Vagina (tissue), 2 donors: ENCODE data around the gene LRRC56. TPM values are rescaled to one million over a fixed set of nuclear protein-coding genes. Genes with fewer than 3 reads are reported as not detected.

ENCODE experiments used
- DNase-seq, 2 donors: peaks; one replicate each; pipeline ENCODE4 v3.0.0-alpha.2; 2017; ENCODE audit errors: extremely low spot score in 2 of 2
- H3K27ac ChIP-seq: fragments of 200-600 bp; sonication (generic); one replicate; pipeline ENCODE4 v1.5.1; 2019
- H3K27me3 ChIP-seq: fragments of 200-600 bp; sonication (generic); one replicate; pipeline ENCODE4 v1.5.1; 2019
- H3K36me3 ChIP-seq, 2 donors: fragments of 200-600 bp; sonication (generic); one replicate each; pipeline ENCODE4 v1.5.1; 2017 to 2019
- H3K4me1 ChIP-seq: fragments of 200-600 bp; sonication (generic); one replicate; pipeline ENCODE4 v1.5.1; 2019
- H3K4me3 ChIP-seq, 2 donors: fragments of 200-600 bp; sonication (generic); 1 replicate in 1 of 2; 2 replicates in 1 of 2; pipeline ENCODE4 v1.5.1; 2016 to 2019
- H3K9me3 ChIP-seq: fragments of 200-600 bp; sonication (generic); one replicate; pipeline ENCODE4 v1.5.1; 2019
- POLR2A ChIP-seq, 2 donors: fragments of 450-650 bp; IDR thresholded peaks; one replicate each; pipeline ENCODE4 v1.6.1; 2017; ENCODE audit warnings: antibody characterized with exemption in 2 of 2, mild to moderate bottlenecking in 2 of 2, moderate library complexity in 2 of 2
- POLR2AphosphoS5 ChIP-seq, 2 donors: sonication (generic); formaldehyde crosslinking; IDR thresholded peaks; one replicate each; pipeline ENCODE4 v1.9.0; 2017; ENCODE audit warnings: antibody characterized with exemption in 2 of 2, mild to moderate bottlenecking in 2 of 2, low read depth in 1 of 2; ENCODE audit not compliant: insufficient read depth in 1 of 2
- intact Hi-C: fragments of 100-400 bp; cut with DNase I; formaldehyde crosslinking; loops from one replicate; pipeline ENCODE4 v1.15.1; 2023
- total RNA-seq: library from RNA; depleted of rRNA; stranded (reverse); fragments of >200 nt; gene quantifications from one replicate; pipeline ENCODE4 v1.2.3, GENCODE V29; 2016
- TF ChIP-seq, protein P1 (sequence below), 3 experiments: fragments of 450-650 bp in 2 of 3; fragments of 200-600 bp in 1 of 3; sonication (generic) in 1 of 3; IDR thresholded peaks; one replicate each; pipeline ENCODE4 v1.5.1; 2017 to 2019; ENCODE audit warnings: antibody characterized with exemption in 3 of 3, mild to moderate bottlenecking in 2 of 3, moderate library complexity in 2 of 3

LRRC56 gene
- total RNA-seq, 1 donor from 2014 or later = 0.49 TPM

DNA sequence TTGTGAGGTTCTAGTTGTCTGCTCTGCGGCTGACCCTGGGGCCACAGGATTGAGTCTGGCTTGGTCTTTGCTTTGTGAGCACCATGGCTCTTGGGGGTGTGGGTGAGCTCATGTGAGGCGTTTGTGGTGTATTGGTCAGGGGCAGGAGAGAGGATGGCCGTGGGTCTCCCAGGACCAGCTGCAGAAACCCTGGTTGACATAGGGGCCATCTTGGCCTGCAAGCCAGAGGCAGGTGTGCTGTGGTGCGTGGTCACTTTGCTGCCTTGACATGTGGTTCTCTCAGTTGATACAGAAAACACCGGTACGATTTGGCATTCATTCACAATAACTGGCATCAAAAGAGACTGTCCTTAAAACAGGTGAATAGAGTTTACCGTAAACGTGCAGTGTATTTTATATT, 50.2 kb downstream of the LRRC56 start:
- H3K27me3 ChIP-seq = no peaks in the 10 kb centered on the region
- no peak for DNase-seq
- peaks cover 0 to 76% of the 10 kb centered on the region in 2 donors for H3K36me3 ChIP-seq
- no peak overlapping the region for H3K4me3 ChIP-seq
- no peak overlapping the region for H3K27ac ChIP-seq
- TF ChIP-seq POLR2AphosphoS5 (IDR thresholded peaks at IDR 0.05; ENCODE audit: insufficient read depth in 1 of 2, low read depth in 1 of 2) (no peak), POLR2A (IDR thresholded peaks at IDR 0.05) (no peak)
- TF ChIP-seq, protein P1, sequence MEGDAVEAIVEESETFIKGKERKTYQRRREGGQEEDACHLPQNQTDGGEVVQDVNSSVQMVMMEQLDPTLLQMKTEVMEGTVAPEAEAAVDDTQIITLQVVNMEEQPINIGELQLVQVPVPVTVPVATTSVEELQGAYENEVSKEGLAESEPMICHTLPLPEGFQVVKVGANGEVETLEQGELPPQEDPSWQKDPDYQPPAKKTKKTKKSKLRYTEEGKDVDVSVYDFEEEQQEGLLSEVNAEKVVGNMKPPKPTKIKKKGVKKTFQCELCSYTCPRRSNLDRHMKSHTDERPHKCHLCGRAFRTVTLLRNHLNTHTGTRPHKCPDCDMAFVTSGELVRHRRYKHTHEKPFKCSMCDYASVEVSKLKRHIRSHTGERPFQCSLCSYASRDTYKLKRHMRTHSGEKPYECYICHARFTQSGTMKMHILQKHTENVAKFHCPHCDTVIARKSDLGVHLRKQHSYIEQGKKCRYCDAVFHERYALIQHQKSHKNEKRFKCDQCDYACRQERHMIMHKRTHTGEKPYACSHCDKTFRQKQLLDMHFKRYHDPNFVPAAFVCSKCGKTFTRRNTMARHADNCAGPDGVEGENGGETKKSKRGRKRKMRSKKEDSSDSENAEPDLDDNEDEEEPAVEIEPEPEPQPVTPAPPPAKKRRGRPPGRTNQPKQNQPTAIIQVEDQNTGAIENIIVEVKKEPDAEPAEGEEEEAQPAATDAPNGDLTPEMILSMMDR (IDR thresholded peaks at IDR 0.05) = no peak
- H3K4me1 ChIP-seq = no peaks in the 10 kb centered on the region
- intact Hi-C loops = no loop called here
- no peaks in the 10 kb centered on the region for H3K9me3 ChIP-seq

DNA sequence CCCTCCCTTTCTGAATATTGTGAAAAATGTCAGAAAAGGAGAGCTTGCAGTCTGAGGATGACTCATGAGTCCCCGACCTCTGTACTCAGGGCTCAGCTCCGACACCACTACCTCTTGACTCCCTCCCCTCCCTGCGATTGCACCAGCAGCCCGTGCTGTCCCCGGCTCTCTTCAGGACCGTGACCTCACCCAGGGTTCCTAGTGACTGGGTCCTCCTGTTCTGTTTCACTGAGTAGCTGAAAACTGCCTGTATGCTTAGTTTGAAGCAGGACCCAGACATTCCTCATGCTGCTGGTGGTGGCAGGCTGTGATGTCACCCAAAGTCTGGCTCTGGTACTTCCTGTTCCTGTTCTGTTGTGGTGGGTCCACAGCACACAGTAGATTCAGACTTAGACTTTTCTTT, 50.7 kb downstream of the LRRC56 start:
- intact Hi-C loops = no loop called here
- no peaks in the 10 kb centered on the region for H3K27me3 ChIP-seq
- no peak overlapping the region for H3K27ac ChIP-seq
- no peak for DNase-seq
- H3K9me3 ChIP-seq = no peaks in the 10 kb centered on the region
- H3K4me1 ChIP-seq = no peaks in the 10 kb centered on the region
- TF ChIP-seq POLR2AphosphoS5 (IDR thresholded peaks at IDR 0.05; ENCODE audit: insufficient read depth in 1 of 2, low read depth in 1 of 2) (no peak), POLR2A (IDR thresholded peaks at IDR 0.05) (no peak)
- TF ChIP-seq, protein P1 (IDR thresholded peaks at IDR 0.05) = no peak
- H3K4me3 ChIP-seq = no peak overlapping the region
- peaks cover 0 to 76% of the 10 kb centered on the region in 2 donors for H3K36me3 ChIP-seq

DNA sequence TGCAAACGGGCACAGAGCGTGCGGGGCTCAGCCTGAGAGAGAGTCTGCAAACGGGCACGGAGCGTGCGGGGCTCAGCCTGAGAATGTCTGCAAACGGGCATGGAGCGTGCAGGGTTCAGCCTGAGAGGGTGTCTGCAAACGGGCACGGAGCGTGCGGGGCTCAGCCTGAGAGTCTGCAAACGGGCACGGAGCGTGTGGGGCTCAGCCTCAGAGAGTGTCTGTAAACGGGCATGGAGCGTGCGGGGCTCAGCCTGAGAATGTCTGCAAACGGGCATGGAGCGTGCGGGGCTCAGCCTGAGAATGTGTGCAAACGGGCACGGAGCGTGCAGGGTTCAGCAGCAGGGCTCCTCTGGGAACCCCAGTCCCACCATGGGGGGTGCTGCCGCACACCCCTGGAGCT, 52.5 kb downstream of the LRRC56 start:
- H3K27me3 ChIP-seq = no peaks in the 10 kb centered on the region
- no peak for TF ChIP-seq POLR2AphosphoS5 (IDR thresholded peaks at IDR 0.05; ENCODE audit: insufficient read depth in 1 of 2, low read depth in 1 of 2)
- no peak for TF ChIP-seq POLR2A (IDR thresholded peaks at IDR 0.05)
- TF ChIP-seq, protein P1 (IDR thresholded peaks at IDR 0.05) = no peak
- H3K4me3 ChIP-seq = no peak overlapping the region
- H3K9me3 ChIP-seq = no peaks in the 10 kb centered on the region
- no peak overlapping the region for H3K27ac ChIP-seq
- peaks cover 0 to 80% of the 10 kb centered on the region in 2 donors for H3K36me3 ChIP-seq
- DNase-seq = no peak
- intact Hi-C loops = no loop called here
- no peaks in the 10 kb centered on the region for H3K4me1 ChIP-seq

DNA sequence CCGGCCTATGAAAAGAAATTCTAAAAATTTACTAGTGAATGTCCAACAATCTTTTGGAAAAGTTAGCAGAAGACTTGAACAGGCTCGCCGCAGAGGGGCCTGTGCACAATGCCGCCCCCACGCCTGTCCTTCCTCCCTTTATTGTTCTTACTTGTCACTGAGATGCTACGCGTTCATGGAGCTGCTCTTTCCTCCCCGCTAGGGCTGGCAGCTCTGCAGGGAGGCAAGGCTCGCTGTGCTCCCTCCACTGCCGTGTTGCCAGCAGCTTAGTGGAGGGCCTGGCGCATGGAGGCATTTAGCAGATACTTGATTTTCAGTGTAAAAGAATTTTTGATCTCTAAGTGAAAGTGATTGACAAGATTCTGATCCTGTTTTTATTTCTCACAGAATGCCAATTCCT, 53.7 kb downstream of the LRRC56 start:
- no peak for DNase-seq
- Histone ChIP-seq H3K9me3 (no peaks in the 10 kb centered on the region), H3K27ac (no peak overlapping the region), H3K36me3 (peaks cover 0 to 91% of the 10 kb centered on the region in 2 donors), H3K4me1 (no peaks in the 10 kb centered on the region), H3K27me3 (no peaks in the 10 kb centered on the region), H3K4me3 (no peak overlapping the region)
- TF ChIP-seq POLR2A (IDR thresholded peaks at IDR 0.05) (no peak), POLR2AphosphoS5 (IDR thresholded peaks at IDR 0.05; ENCODE audit: insufficient read depth in 1 of 2, low read depth in 1 of 2) (no peak)
- TF ChIP-seq, protein P1 (IDR thresholded peaks at IDR 0.05) = no peak
- intact Hi-C loops = no loop called here

DNA sequence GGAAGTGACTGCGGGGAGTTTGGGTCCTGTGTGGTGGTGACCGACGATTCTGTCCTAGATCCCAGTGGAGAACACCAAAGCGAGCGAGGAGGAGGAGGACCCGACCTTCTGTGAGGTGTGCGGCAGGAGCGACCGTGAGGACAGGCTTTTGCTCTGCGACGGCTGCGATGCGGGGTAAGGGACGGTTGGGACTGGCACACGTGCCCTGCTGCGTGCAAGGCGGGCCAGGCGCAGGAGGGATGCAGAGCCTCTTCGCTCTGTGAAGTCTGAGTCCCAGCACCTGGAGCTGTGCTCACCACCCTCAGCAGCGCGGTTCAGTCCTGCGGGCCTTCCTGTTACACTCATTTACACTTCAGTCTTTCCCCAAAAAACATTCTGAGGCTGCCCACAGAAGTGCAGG, 55.2 kb downstream of the LRRC56 start:
- DNase-seq = no peak
- no peak overlapping the region for H3K4me3 ChIP-seq
- H3K27ac ChIP-seq = no peak overlapping the region
- peaks cover 0 to 91% of the 10 kb centered on the region in 2 donors for H3K36me3 ChIP-seq
- no peaks in the 10 kb centered on the region for H3K9me3 ChIP-seq
- no peaks in the 10 kb centered on the region for H3K27me3 ChIP-seq
- intact Hi-C loops = no loop called here
- no peaks in the 10 kb centered on the region for H3K4me1 ChIP-seq
- TF ChIP-seq, protein P1 (IDR thresholded peaks at IDR 0.05) = no peak
